GM23248 (cell line): Measurements from ENCODE around the gene NPAS3. TPM values are rescaled to one million over a fixed set of nuclear protein-coding genes. Genes with fewer than 3 reads are reported as not detected.

Experiments used
- DNase-seq: peaks from one replicate; pipeline ENCODE4 v3.0.0-alpha.2; 2015
- H2AFZ ChIP-seq: fragments of 200-600 bp; sonication (generic); 2 replicates; pipeline ENCODE4 v1.6.1; 2016; ENCODE audit warnings: antibody characterized with exemption
- H3F3A ChIP-seq: fragments of 200-600 bp; sonication (generic); 2 replicates; pipeline ENCODE4 v1.6.1; 2016; ENCODE audit warnings: mild to moderate bottlenecking, antibody characterized with exemption, mixed run types; ENCODE audit not compliant: insufficient read depth
- H3K27ac ChIP-seq: fragments of 200-600 bp; sonication (generic); 2 replicates; pipeline ENCODE4 v1.5.1; 2016; ENCODE audit warnings: mild to moderate bottlenecking
- H3K27me3 ChIP-seq: fragments of 200-600 bp; sonication (generic); replicated peaks from 2 replicates; pipeline ENCODE4 v1.6.1; 2016; ENCODE audit warnings: mild to moderate bottlenecking; ENCODE audit not compliant: insufficient read depth
- H3K36me3 ChIP-seq: fragments of 200-600 bp; sonication (generic); 2 replicates; pipeline ENCODE4 v1.6.1; 2016; ENCODE audit warnings: low read depth, mild to moderate bottlenecking
- H3K4me1 ChIP-seq: fragments of 200-600 bp; sonication (generic); 2 replicates; pipeline ENCODE4 v1.6.1; 2016; ENCODE audit warnings: mild to moderate bottlenecking; ENCODE audit not compliant: insufficient read depth
- H3K4me2 ChIP-seq: fragments of 200-600 bp; sonication (generic); one replicate; pipeline ENCODE4 v1.6.1; 2016; ENCODE audit warnings: mild to moderate bottlenecking; ENCODE audit not compliant: unreplicated experiment
- H3K4me3 ChIP-seq: fragments of 200-600 bp; sonication (generic); 2 replicates; pipeline ENCODE4 v1.5.1; 2016; ENCODE audit warnings: mild to moderate bottlenecking
- H3K79me2 ChIP-seq: fragments of 200-600 bp; sonication (generic); 2 replicates; pipeline ENCODE4 v1.6.1; 2016; ENCODE audit warnings: mild to moderate bottlenecking; ENCODE audit not compliant: insufficient read depth
- H3K9ac ChIP-seq: fragments of 200-600 bp; sonication (generic); 2 replicates; pipeline ENCODE4 v1.6.1; 2016; ENCODE audit warnings: mild to moderate bottlenecking
- H3K9me2 ChIP-seq: fragments of 200-600 bp; sonication (generic); 2 replicates; pipeline ENCODE4 v1.6.1; 2016; ENCODE audit warnings: mixed run types, mild to moderate bottlenecking, moderate library complexity; ENCODE audit not compliant: insufficient read depth
- H3K9me3 ChIP-seq: fragments of 200-600 bp; sonication (generic); one replicate; pipeline ENCODE4 v1.6.1; 2017; ENCODE audit warnings: low read depth
- H4K20me1 ChIP-seq: fragments of 200-600 bp; sonication (generic); 2 replicates; pipeline ENCODE4 v1.6.0; 2016; ENCODE audit not compliant: insufficient read depth
- EZH2 ChIP-seq: fragments of 200-600 bp; sonication (generic); IDR thresholded peaks from 2 replicates; pipeline ENCODE4 v1.6.1; 2018; ENCODE audit warnings: antibody characterized with exemption, mild to moderate bottlenecking; ENCODE audit not compliant: insufficient read depth, poor library complexity, severe bottlenecking
- EZH2phosphoT487 ChIP-seq: fragments of 200-600 bp; sonication (generic); IDR thresholded peaks from 2 replicates; pipeline ENCODE4 v1.6.1; 2018; ENCODE audit warnings: antibody characterized with exemption, moderate library complexity, mild to moderate bottlenecking, low read depth; ENCODE audit not compliant: insufficient read depth
- WGBS, 2 experiments: methylation state at CpG; one replicate each; pipeline ENCODE4 v1.1.6; 2015 to 2017; ENCODE audit warnings: low lambda C conversion rate in 2 of 2, low coverage in 1 of 2; ENCODE audit errors: missing lambda C conversion rate in 2 of 2; 5-methylcytosine and 5-hydroxymethylcytosine counted together
- in situ Hi-C: fragments of 300-500 bp; cut with MboI; formaldehyde crosslinking; loops from 2 replicates; pipeline ENCODE4 v1.15.0; 2020
- polyA plus RNA-seq: library from polyadenylated mRNA; unstranded; fragments of >200 nt; fragmentation: Nextera tagmentation; extraction: Ambion mirVana; gene quantifications from 2 replicates; pipeline ENCODE4 v1.2.1, GENCODE V29; 2016
- total RNA-seq: library from RNA; depleted of rRNA; stranded (reverse); fragments of >200 nt; shearing (Covaris generic); gene quantifications from 2 replicates; pipeline ENCODE4 v1.2.3, GENCODE V29; 2014

Gene NPAS3
- total and polyA plus RNA-seq, 2 experiments from 2014 or later: 0.65 TPM; not detected in 1

GRCh38 chr14:33812601-33813000 lies 873.9 kb downstream of the NPAS3 start:
- DNase-seq: no peak
- peaks cover 4% of the 10 kb centered on the region; the same call in 1 of the 2 replicates for H3K27me3 ChIP-seq
- peaks cover 8% of the 10 kb centered on the region; the same call in 1 of the 2 replicates for H3F3A ChIP-seq
- H3K4me3 ChIP-seq: no peak overlapping the region
- in situ Hi-C loops: no loop called here
- WGBS, 2 experiments: 55 to 59% methylated on average over 2 of the region's 2 CpGs
- TF ChIP-seq EZH2phosphoT487 (no peak), EZH2 (no peak)
- no peak overlapping the region for H3K9ac ChIP-seq
- H3K4me2 ChIP-seq: no peak overlapping the region
- no peaks in the 10 kb centered on the region; the same call in 1 of the 2 replicates for H3K9me2 ChIP-seq
- no peak overlapping the region for H2AFZ ChIP-seq
- H4K20me1 ChIP-seq: no peaks in the 10 kb centered on the region
- peaks cover 10% of the 10 kb centered on the region for H3K4me1 ChIP-seq
- H3K79me2 ChIP-seq: no peaks in the 10 kb centered on the region
- H3K9me3 ChIP-seq: no peaks in the 10 kb centered on the region
- H3K27ac ChIP-seq: no peak overlapping the region
- no peaks in the 10 kb centered on the region for H3K36me3 ChIP-seq

- Histone ChIP-seq H3K4me3 (no peak overlapping the region), H3K36me3 (no peaks in the 10 kb centered on the region), H4K20me1 (no peaks in the 10 kb centered on the region), H3K4me1 (peaks cover 10% of the 10 kb centered on the region), H3K9ac (no peak overlapping the region), H3K9me3 (no peaks in the 10 kb centered on the region), H2AFZ (peak overlapping the region; percentile 43), H3K9me2 (no peaks in the 10 kb centered on the region), H3K27ac (no peak overlapping the region), H3K4me2 (peak overlapping the region; percentile 43), H3K27me3 (no peaks in the 10 kb centered on the region; the same call in none of the 2 replicates), H3K79me2 (no peaks in the 10 kb centered on the region), H3F3A (peaks cover 8% of the 10 kb centered on the region; the same call in 1 of the 2 replicates)
- in situ Hi-C loops: no loop called here
- TF ChIP-seq EZH2phosphoT487 (no peak), EZH2 (no peak)
- peak; percentile 49 for DNase-seq
- WGBS, 2 experiments: 29 to 32% methylated on average over 2 of the region's 2 CpGs
These were observed 875.3 kb downstream of the NPAS3 start for GRCh38 chr14:33814010-33814409.

GRCh38 chr14:33833706-33834465 lies 895.2 kb downstream of the NPAS3 start:
- no peak overlapping the region for H2AFZ ChIP-seq
- H3K9ac ChIP-seq: no peak overlapping the region
- H3K36me3 ChIP-seq: no peaks in the 10 kb centered on the region
- no peaks in the 10 kb centered on the region for H3K79me2 ChIP-seq
- in situ Hi-C loops: loop anchor here (25.0 kb wide), 1 partner anchor 253 kb away; no protein-coding TSS in a partner anchor
- H4K20me1 ChIP-seq: no peaks in the 10 kb centered on the region
- no peak overlapping the region for H3K4me3 ChIP-seq
- H3K9me3 ChIP-seq: no peaks in the 10 kb centered on the region
- DNase-seq: no peak
- no peak overlapping the region for H3K4me2 ChIP-seq
- TF ChIP-seq EZH2 (no peak), EZH2phosphoT487 (no peak)
- H3K9me2 ChIP-seq: no peaks in the 10 kb centered on the region
- no peaks in the 10 kb centered on the region for H3F3A ChIP-seq
- no peak overlapping the region for H3K27ac ChIP-seq
- WGBS, 2 experiments: 77 to 81% methylated on average over 16 of the region's 16 CpGs
- peaks cover 5% of the 10 kb centered on the region for H3K27me3 ChIP-seq
- no peaks in the 10 kb centered on the region for H3K4me1 ChIP-seq

- Histone ChIP-seq H3K27ac (no peak overlapping the region), H3K27me3 (peaks cover 5% of the 10 kb centered on the region), H3K9me3 (no peaks in the 10 kb centered on the region), H3K4me3 (no peak overlapping the region), H3K4me1 (no peaks in the 10 kb centered on the region), H2AFZ (no peak overlapping the region), H3K9me2 (no peaks in the 10 kb centered on the region), H3K79me2 (no peaks in the 10 kb centered on the region), H4K20me1 (no peaks in the 10 kb centered on the region), H3K36me3 (no peaks in the 10 kb centered on the region), H3K4me2 (no peak overlapping the region), H3K9ac (no peak overlapping the region), H3F3A (no peaks in the 10 kb centered on the region)
- 51 to 52% methylated on average over 8 of the region's 8 CpGs for WGBS, 2 experiments
- TF ChIP-seq EZH2 (no peak), EZH2phosphoT487 (no peak)
- in situ Hi-C loops: loop anchor here (25.0 kb wide), 1 partner anchor 253 kb away; no protein-coding TSS in a partner anchor
- DNase-seq: no peak
These were observed 896.0 kb downstream of the NPAS3 start for GRCh38 chr14:33834466-33835260.
